GM23248 (cell line): ENCODE measurements around the gene MYO16.

Experiments
- EZH2 ChIP-seq: fragments of 200-600 bp; sonication (generic); IDR thresholded peaks from 2 replicates; pipeline ENCODE4 v1.6.1; 2018; ENCODE audit warnings: antibody characterized with exemption, mild to moderate bottlenecking; ENCODE audit not compliant: insufficient read depth, poor library complexity, severe bottlenecking
- EZH2phosphoT487 ChIP-seq: fragments of 200-600 bp; sonication (generic); IDR thresholded peaks from 2 replicates; pipeline ENCODE4 v1.6.1; 2018; ENCODE audit warnings: antibody characterized with exemption, moderate library complexity, mild to moderate bottlenecking, low read depth; ENCODE audit not compliant: insufficient read depth

- no peak for TF ChIP-seq EZH2phosphoT487
- no peak for TF ChIP-seq EZH2
These were observed 527.9 kb downstream of the MYO16 start for GRCh38 chr13:109157275-109157674.
